Measurements from ENCODE around the gene ACBD3. TPM values are rescaled to one million over a fixed set of nuclear protein-coding genes. Genes with fewer than 3 reads are reported as not detected.
A peak's percentile ranks its signal among the peaks of the same experiment; 100 is the strongest.

Gene ACBD3
- total RNA-seq, 1 donor: 95.4 TPM

DNA sequence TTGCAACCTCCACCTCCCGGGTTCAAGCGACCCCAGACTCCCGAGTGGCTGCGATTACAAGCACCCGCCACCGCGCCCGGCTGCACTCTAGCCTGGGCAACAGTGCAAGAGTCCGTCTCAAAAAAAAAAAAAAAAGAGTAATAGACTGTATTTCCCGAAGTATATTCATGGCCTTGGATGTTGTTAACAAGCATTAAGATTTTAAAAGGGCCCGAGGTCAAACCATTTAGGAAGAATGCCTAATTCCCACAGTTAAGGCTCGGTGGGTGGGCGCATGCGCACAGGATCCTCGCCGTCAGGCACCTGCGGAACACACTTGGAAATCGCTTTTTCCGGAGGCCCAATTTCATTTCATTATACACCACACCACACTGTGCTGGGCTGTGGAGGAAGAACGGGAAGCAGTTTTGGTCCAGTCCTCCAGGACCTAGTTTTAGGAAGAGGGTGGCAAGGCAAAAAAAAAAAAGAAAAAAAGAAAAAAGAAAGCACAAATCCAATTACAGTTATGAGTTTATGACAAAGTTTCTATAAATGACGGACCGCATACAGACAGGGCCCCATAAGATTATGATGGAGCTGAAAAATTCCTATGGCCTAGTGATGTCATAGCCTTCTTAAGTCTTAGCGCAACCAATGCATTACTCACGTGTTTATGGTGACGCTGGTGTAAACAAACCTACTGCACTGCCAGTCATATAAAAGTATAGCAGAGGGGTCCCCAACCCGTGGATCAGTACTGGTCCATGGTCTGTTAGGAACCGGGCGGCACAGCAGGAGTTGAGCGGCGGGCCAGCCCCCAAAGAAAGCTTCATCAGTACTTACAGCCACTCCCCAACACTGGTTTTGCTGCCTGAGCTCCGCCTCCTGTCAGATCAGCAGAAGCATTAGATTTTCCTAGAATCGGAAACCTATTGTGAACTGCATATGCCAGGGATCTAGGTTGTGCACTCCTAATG lies 85.8 kb downstream of the ACBD3 start:
- TF ChIP-seq, protein P1, sequence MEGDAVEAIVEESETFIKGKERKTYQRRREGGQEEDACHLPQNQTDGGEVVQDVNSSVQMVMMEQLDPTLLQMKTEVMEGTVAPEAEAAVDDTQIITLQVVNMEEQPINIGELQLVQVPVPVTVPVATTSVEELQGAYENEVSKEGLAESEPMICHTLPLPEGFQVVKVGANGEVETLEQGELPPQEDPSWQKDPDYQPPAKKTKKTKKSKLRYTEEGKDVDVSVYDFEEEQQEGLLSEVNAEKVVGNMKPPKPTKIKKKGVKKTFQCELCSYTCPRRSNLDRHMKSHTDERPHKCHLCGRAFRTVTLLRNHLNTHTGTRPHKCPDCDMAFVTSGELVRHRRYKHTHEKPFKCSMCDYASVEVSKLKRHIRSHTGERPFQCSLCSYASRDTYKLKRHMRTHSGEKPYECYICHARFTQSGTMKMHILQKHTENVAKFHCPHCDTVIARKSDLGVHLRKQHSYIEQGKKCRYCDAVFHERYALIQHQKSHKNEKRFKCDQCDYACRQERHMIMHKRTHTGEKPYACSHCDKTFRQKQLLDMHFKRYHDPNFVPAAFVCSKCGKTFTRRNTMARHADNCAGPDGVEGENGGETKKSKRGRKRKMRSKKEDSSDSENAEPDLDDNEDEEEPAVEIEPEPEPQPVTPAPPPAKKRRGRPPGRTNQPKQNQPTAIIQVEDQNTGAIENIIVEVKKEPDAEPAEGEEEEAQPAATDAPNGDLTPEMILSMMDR (IDR thresholded peaks at IDR 0.05; ENCODE audit: insufficient read depth, low read depth, low read length): no peak
- H3K4me3 ChIP-seq (ENCODE audit: low read depth, low read length): peak overlapping the region; percentile 51
- DNase-seq (ENCODE audit: low read depth): peak; percentile 72

DNA sequence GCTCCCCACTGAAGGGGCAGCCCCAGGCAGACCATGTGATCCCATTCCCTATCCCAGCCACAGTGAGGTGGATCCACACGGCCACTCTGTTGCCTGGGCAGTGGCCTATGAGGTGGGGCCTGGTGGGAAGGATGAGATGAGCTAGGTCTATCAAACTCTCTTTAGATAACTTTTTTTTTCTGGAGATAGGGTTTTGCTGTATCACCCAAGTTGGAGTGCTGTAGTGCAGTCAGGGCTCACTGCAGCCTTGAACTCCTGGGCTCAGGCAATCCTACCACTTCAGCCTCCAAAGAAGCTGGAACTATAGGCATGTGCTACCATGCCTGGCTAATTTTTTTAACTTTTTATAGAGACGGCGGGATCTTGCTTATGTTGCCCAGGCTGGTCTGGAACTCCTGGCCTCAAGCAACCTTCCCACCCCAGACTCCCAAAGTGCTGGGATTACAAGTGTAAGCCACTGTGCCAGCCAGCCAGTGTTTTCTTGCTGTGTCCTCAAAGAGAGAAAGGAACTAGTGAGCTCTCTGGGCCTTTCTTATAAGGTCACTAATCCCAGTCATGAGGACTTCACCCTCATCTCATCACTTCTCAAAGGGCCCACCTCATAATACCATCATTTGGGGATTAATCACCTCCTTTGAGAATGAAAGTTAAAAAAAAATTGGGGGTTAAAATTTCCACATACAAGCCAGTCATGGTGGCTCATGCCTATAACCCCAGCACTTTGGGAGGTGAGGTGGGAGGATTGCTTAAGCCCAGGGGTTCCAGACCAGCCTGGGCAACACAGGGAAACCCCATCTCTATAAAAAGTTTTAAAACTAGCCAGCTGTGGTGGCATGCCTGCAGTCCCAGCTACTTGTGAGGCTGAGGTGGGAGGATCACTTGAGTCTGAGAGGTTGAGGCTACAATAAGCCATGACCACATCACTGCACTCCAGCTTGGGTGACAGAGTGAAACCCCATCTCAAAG lies 87.4 kb downstream of the ACBD3 start:
- no peak overlapping the region for H3K4me3 ChIP-seq (ENCODE audit: low read depth, low read length)
- TF ChIP-seq, protein P1 (IDR thresholded peaks at IDR 0.05; ENCODE audit: insufficient read depth, low read depth, low read length): no peak
- no peak for DNase-seq (ENCODE audit: low read depth)

DNA sequence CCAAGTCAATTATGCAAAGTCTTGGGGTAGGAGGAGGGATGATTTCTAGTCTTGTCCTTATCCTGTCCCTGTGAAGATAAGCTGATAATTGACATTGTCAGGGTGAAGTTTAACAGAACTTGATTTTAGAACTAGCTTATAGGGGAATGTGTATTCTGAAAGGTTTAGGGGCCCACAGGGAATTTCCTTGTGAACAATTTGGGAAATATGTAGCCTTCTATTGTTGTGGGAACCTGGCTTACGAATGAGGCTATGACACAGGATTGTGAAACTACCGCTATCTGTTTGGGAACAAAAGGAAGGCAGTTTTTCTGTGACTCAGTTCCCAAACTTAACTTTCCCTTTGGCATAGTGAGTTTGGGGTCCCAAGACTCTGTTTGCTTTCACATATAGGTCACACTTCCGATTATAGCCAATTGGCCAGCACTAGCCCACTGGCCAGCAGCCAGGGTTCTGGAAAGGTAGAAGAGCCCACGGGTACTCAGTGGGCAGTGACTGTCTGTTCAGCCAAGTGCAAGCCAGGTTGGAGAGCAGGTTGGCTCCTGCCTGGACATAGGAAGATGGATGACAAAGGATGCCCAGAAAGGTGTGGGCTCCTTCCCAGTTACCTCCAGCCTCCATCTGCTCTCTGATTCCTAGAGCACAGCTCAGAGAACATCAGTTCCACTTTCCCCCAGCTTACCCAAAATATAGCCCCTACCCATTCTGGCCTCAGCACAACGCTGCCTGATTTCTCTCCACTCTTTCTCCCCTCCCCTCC lies 88.5 kb downstream of the ACBD3 start:
- peak; percentile 63 for DNase-seq (ENCODE audit: low read depth)
- TF ChIP-seq, protein P1 (IDR thresholded peaks at IDR 0.05; ENCODE audit: insufficient read depth, low read depth, low read length): no peak
- no peak overlapping the region for H3K4me3 ChIP-seq (ENCODE audit: low read depth, low read length)

DNA sequence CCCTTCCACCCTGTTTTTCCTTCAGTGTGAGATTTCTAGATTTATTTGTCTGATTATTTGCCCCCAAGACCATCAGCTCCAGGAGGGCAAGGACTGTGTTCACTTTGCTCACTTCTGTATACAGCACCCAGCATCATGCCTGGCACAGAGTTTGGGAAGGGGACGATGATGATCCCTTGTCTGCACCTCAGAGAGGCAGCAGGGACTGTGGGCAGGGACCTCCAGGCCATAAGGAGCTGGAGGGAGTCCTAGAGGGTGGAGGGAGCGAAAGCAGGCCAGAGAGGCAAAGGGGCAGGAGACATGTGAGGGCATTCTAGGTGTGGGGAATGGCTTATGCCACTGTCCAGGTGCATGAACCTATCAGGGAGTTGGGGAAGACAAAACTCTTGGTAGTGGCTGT lies 91.3 kb downstream of the ACBD3 start:
- TF ChIP-seq, protein P1 (IDR thresholded peaks at IDR 0.05; ENCODE audit: insufficient read depth, low read depth, low read length): no peak
- DNase-seq (ENCODE audit: low read depth): no peak
- no peak overlapping the region for H3K4me3 ChIP-seq (ENCODE audit: low read depth, low read length)

Small RNA genes within 50 kb of the gene (small RNA-seq; reads per million reads assigned to genes)
- not detected for gene AL512343.1

Other genes with a start within 250 kb of the ACBD3 start
- under 0.01 TPM in 1 of 2 replicates, not detected in the other for gene LEFTY2, start 245.5 kb downstream of the ACBD3 start, total RNA-seq
- 22.2 and 31.5 TPM in 2 replicates for gene SDE2, start 187.4 kb downstream of the ACBD3 start, total RNA-seq
- gene H3-3A, start 124.0 kb downstream of the ACBD3 start, total RNA-seq: 107 and 148 TPM in 2 replicates
- gene MIXL1, start 36.9 kb upstream of the ACBD3 start, total RNA-seq: 0.43 TPM in 1 of 2 replicates, not detected in the other
- 4.2 and 5.6 TPM in 2 replicates for gene LIN9, start 122.4 kb upstream of the ACBD3 start, total RNA-seq
- 51.2 and 89.4 TPM in 2 replicates for gene PARP1, start 221.4 kb upstream of the ACBD3 start, total RNA-seq